Heart left ventricle (tissue), 16 donors: ENCODE results near the gene ZNF207. TPM values are rescaled to one million over a fixed set of nuclear protein-coding genes. Genes with fewer than 3 reads are reported as not detected.
"Not testable (repeated sequence)": the region's sequence is repeated elsewhere in the genome, so short reads cannot be mapped to it uniquely, and the experiment has no call there.

ENCODE experiments used
- ATAC-seq, 4 donors: fragments of 200-7000 bp; cut with Tn5 transposase; one replicate each; pipeline ENCODE4 v1.9.1; 2020 to 2022; ENCODE audit warnings: moderate library complexity in 4 of 4, mild to moderate bottlenecking in 3 of 4, moderate number of reproducible peaks in 1 of 4
- DNase-seq, 5 donors: peaks; one replicate each; pipeline ENCODE4 v3.0.0-alpha.2; 2020
- H3K27ac ChIP-seq, 12 donors: fragments of 200-600 bp; sonication (generic) in 4 of 12; one replicate each; pipeline versions ENCODE4 v1.5.0 to v1.8.0; 2016 to 2022; ENCODE audit warnings: mild to moderate bottlenecking in 2 of 12
- H3K27me3 ChIP-seq, 9 donors: fragments of 200-600 bp; sonication (generic) in 2 of 9; one replicate each; pipeline versions ENCODE4 v1.5.1 to v1.8.0; 2016 to 2022; ENCODE audit warnings: mild to moderate bottlenecking in 3 of 9
- H3K36me3 ChIP-seq, 9 donors: fragments of 200-600 bp; sonication (generic) in 2 of 9; one replicate each; pipeline versions ENCODE4 v1.5.0 to v1.8.0; 2018 to 2022; ENCODE audit warnings: mild to moderate bottlenecking in 2 of 9
- H3K4me1 ChIP-seq, 12 donors: fragments of 200-600 bp; sonication (generic) in 4 of 12; one replicate each; pipeline versions ENCODE4 v1.5.0 to v1.8.0; 2016 to 2022; ENCODE audit warnings: mild to moderate bottlenecking in 3 of 12
- H3K4me3 ChIP-seq, 12 donors: fragments of 200-600 bp; sonication (generic) in 4 of 12; one replicate each; pipeline versions ENCODE4 v1.5.0 to v1.8.0; 2017 to 2022; ENCODE audit warnings: mild to moderate bottlenecking in 9 of 12, moderate library complexity in 4 of 12
- H3K9me3 ChIP-seq, 12 donors: fragments of 200-600 bp; sonication (generic) in 4 of 12; one replicate each; pipeline versions ENCODE4 v1.5.0 to v1.8.0; 2016 to 2022; ENCODE audit warnings: mild to moderate bottlenecking in 1 of 12
- POLR2A ChIP-seq, 2 donors: fragments of 450-650 bp; IDR thresholded peaks; one replicate each; pipeline ENCODE4 v1.6.1; 2017; ENCODE audit warnings: antibody characterized with exemption in 2 of 2, mild to moderate bottlenecking in 2 of 2, moderate library complexity in 2 of 2
- WGBS, 4 donors: extraction: QIAGEN DNeasy Blood & Tissue Kit in 2 of 4; methylation state at CpG; one replicate each; pipeline versions ENCODE4 v1.1.5 to v1.1.7; 2013 to 2018; 5-methylcytosine and 5-hydroxymethylcytosine counted together
- intact Hi-C, 10 donors: fragments of 100-400 bp; cut with DNase I; formaldehyde crosslinking; loops; one replicate each; pipeline versions ENCODE4 v1.11.1 to v1.14.2; 2022
- polyA plus RNA-seq, 2 donors: library from polyadenylated mRNA; stranded (reverse); fragments of 200-250 nt; gene quantifications; one replicate each; pipeline ENCODE4 v1.2.3, GENCODE V29; 2013
- total RNA-seq, 9 donors: library from RNA; depleted of rRNA in 2 of 9; stranded (reverse); fragments of >200 nt in 2 of 9; fragmentation: NEBNext Ultra II Directional in 3 of 9; extraction: Animal tissue kit (Norgen Biotek cat#: 25700) in 3 of 9; gene quantifications; one replicate each; pipeline versions ENCODE4 v1.1.0 to v1.2.4, GENCODE V29; 2016 to 2023
- TF ChIP-seq, protein P1 (sequence below), 12 donors: fragments of 200-600 bp; sonication (generic) in 4 of 12; IDR thresholded peaks; one replicate each; pipeline versions ENCODE4 v1.5.0 to v1.8.0; 2018 to 2022; ENCODE audit warnings: antibody characterized with exemption in 12 of 12, mild to moderate bottlenecking in 5 of 12
- donor health status: ischemic (EF 13 %, LVEDD 7.1; RV severe dilation, severe dysfunction).
- donor health status: healthy with polysubstance abuse.
- donor health status: DM: no; HTN: yes; CAD: no.
- donor health status: DM: no; HTN: no; CAD: no.
- donor health status: ischemic (EF 25% LVEDD 6.9; RV normal size, moderate dysfunction).
- donor health status: ischemic (EF 25% LVEDD 5.7; RV mildly dilated, moderate dysfunction).
- donor health status: healthy.
- donor health status: DM: yes; HTN: yes; CAD: no.
- donor health status: ischemic (EF 35%, LVEDD 5.7; RV mildly dilated, moderate dysfunction).
- donor health status: nonischemic (EF 11% LVEDD 7.7; RV severe dilation, severe dysfunction).
- donor health status: DM: yes; HTN: yes; CAD: no.
- donor health status: PGD.
- donor health status: ischemic (EF 29% LVEDD 5.4; RV normal size, mild dysfunction).
- donor health status: nonischemic (EF 23%, LVEDD 6.1; RV moderate dilation, normal function).

Gene ZNF207
- total and polyA plus RNA-seq, 11 donors: 42.5 to 108 (median 72.1) TPM

- H3K4me3 ChIP-seq: no peak overlapping the region
- intact Hi-C loops: loop anchor here in 1 of 10 donors (10.0 kb wide), 1 partner anchor 58 kb away; the partner anchor contains the start of gene PSMD11
- H3K36me3 ChIP-seq: peaks cover 0 to 62% (median 39%) of the 10 kb centered on the region in 9 donors
- DNase-seq (no peak), ATAC-seq (no peak)
- H3K27ac ChIP-seq: no peak overlapping the region
- no peak for TF ChIP-seq POLR2A (IDR thresholded peaks at IDR 0.05)
- TF ChIP-seq, protein P1, sequence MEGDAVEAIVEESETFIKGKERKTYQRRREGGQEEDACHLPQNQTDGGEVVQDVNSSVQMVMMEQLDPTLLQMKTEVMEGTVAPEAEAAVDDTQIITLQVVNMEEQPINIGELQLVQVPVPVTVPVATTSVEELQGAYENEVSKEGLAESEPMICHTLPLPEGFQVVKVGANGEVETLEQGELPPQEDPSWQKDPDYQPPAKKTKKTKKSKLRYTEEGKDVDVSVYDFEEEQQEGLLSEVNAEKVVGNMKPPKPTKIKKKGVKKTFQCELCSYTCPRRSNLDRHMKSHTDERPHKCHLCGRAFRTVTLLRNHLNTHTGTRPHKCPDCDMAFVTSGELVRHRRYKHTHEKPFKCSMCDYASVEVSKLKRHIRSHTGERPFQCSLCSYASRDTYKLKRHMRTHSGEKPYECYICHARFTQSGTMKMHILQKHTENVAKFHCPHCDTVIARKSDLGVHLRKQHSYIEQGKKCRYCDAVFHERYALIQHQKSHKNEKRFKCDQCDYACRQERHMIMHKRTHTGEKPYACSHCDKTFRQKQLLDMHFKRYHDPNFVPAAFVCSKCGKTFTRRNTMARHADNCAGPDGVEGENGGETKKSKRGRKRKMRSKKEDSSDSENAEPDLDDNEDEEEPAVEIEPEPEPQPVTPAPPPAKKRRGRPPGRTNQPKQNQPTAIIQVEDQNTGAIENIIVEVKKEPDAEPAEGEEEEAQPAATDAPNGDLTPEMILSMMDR (IDR thresholded peaks at IDR 0.05): no peak
- no peaks in the 10 kb centered on the region for H3K9me3 ChIP-seq
- H3K4me1 ChIP-seq: no peaks in the 10 kb centered on the region
- no peaks in the 10 kb centered on the region for H3K27me3 ChIP-seq
Measured at GRCh38 chr17:32386844-32387243, 36.9 kb downstream of the ZNF207 start.

DNA sequence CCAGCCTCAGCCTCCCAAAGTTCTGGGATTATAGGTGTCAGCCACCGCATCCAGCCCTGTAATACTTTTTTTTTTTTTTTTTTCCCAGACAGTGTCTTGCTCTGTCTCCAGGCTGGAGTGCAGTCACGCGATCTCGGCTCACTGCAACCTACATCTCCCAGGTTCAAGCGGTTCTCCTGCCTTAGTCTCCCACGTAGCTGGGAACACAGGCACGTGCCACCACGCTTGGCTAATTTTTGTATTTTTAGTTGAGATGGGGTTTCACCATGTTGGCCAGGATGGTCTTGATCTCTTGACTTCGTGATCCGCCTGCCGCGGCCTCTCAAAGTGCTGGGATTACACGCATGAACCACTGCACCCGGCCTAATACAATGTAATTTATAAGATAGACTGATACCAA, 38.2 kb downstream of the ZNF207 start:
- not testable (repeated sequence) for H3K4me1 ChIP-seq, DNase-seq, ATAC-seq, H3K27me3 ChIP-seq, H3K27ac ChIP-seq, H3K4me3 ChIP-seq, H3K9me3 ChIP-seq
- peaks cover 0 to 50% (median 33%) of the 10 kb centered on the region in 9 donors for H3K36me3 ChIP-seq
- intact Hi-C loops: loop anchor here in 1 of 10 donors (10.0 kb wide), 1 partner anchor 57 kb away; the partner anchor contains the start of gene PSMD11
- 95 to 98% (median 97%) methylated on average over 14 of the region's 14 CpGs for WGBS, 4 donors

DNA sequence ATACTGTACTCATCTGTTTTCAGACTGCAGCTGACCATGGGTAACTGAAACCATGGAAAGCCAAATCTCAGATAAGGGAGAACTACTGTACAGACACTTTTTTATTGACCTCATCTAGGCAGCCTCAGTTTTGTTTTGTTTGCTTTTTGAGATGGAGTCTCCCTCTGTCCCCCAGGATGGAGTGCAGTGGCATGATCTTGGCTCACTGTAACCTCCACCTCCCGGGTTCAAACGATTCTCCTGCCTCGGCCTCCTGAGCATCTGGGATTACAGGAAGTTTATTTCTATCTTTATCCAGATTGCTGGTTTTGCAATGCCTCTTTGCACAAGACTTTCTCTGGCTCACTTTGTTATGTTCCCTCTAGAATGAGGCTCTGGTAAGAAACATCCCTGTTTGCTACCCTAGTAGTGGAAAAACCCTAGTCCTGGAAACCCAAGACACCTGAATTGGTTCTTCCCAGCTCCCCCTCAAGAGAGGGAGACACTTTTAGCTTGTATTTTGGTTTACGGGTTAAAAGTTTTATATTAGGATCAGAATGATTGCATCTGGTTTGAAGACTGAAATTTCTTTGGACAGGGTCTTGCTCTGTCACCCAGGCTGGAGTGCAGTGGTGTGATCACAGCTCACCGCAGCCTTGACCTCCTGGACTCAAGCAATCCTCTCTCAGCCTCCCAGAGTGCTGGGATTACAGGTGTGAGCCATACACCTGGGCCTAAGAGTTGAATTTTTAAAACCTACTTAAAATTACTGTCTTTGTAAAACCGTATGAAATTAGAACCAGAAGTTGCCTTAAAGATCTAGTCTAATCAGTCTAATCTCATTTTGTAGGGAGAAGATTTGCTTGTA, 38.9 kb downstream of the ZNF207 start:
- H3K27me3 ChIP-seq: no peaks in the 10 kb centered on the region
- H3K36me3 ChIP-seq: peaks cover 0 to 43% (median 27%) of the 10 kb centered on the region in 9 donors
- 90 to 96% (median 95%) methylated on average over 6 of the region's 6 CpGs for WGBS, 4 donors
- no peaks in the 10 kb centered on the region for H3K4me1 ChIP-seq
- ATAC-seq: no peak
- no peaks in the 10 kb centered on the region for H3K9me3 ChIP-seq
- TF ChIP-seq POLR2A (IDR thresholded peaks at IDR 0.05): no peak
- TF ChIP-seq, protein P1 (IDR thresholded peaks at IDR 0.05): no peak
- intact Hi-C loops: loop anchor here in 1 of 10 donors (10.0 kb wide), 1 partner anchor 56 kb away; the partner anchor contains the start of gene PSMD11
- H3K27ac ChIP-seq: no peak overlapping the region
- H3K4me3 ChIP-seq: no peak overlapping the region
- no peak for DNase-seq

- Histone ChIP-seq H3K4me1 (peaks cover 0 to 3% (median 0%) of the 10 kb centered on the region in 12 donors), H3K27me3 (no peaks in the 10 kb centered on the region), H3K4me3 (no peak overlapping the region), H3K9me3 (no peaks in the 10 kb centered on the region), H3K27ac (no peak overlapping the region), H3K36me3 (peaks cover 0 to 30% (median 6%) of the 10 kb centered on the region in 9 donors)
- TF ChIP-seq, protein P1 (IDR thresholded peaks at IDR 0.05): no peak
- no peak for TF ChIP-seq POLR2A (IDR thresholded peaks at IDR 0.05)
- 89 to 98% (median 97%) methylated on average over 5 of the region's 5 CpGs for WGBS, 4 donors
- intact Hi-C loops: no loop called here
- ATAC-seq (no peak), DNase-seq (no peak)
Measured at GRCh38 chr17:32393904-32394303, 43.9 kb downstream of the ZNF207 start.
